Calu3 (cell line): ENCODE results near the gene TMCO6. TPM values are rescaled to one million over a fixed set of nuclear protein-coding genes. Genes with fewer than 3 reads are reported as not detected.
"Not testable (repeated sequence)": the region's sequence is repeated elsewhere in the genome, so short reads cannot be mapped to it uniquely, and the experiment has no call there.

Experiments used
- BruUV-seq: library from RNA; stranded (reverse); fragments of 400-500 nt; replicated peaks from 2 replicates; lab custom pipeline; 2021; lab: Mats Ljungman, UMichigan
- CTCF ChIA-PET: fragments of 300-600 bp; sonication (Branson Sonifier 250); formaldehyde crosslinking; loops from one replicate; lab custom pipeline; 2022; ENCODE audit warnings: antibody characterized with exemption; lab: Charles Lee
- DNase-seq: peaks from one replicate; pipeline ENCODE4 v3.0.0; 2022
- H3K27ac Mint-ChIP-seq: one replicate; pipeline ENCODE4 v1.8.0; 2022; ENCODE audit warnings: mixed read lengths; ENCODE audit not compliant: unreplicated experiment
- H3K27me3 Mint-ChIP-seq: one replicate; pipeline ENCODE4 v1.8.0; 2022; ENCODE audit warnings: mixed read lengths; ENCODE audit not compliant: unreplicated experiment
- H3K36me3 Mint-ChIP-seq: one replicate; pipeline ENCODE4 v1.8.0; 2022; ENCODE audit warnings: mild to moderate bottlenecking, moderate library complexity, mixed read lengths; ENCODE audit not compliant: insufficient read depth, unreplicated experiment
- H3K4me1 Mint-ChIP-seq: one replicate; pipeline ENCODE4 v1.8.0; 2022; ENCODE audit warnings: mild to moderate bottlenecking, low read depth, mixed read lengths; ENCODE audit not compliant: unreplicated experiment
- H3K4me3 Mint-ChIP-seq: one replicate; pipeline ENCODE4 v1.8.0; 2022; ENCODE audit warnings: mild to moderate bottlenecking, low read depth, moderate library complexity, mixed read lengths; ENCODE audit not compliant: unreplicated experiment
- H3K9me3 Mint-ChIP-seq: one replicate; pipeline ENCODE4 v1.8.0; 2022; ENCODE audit warnings: low read depth, mixed read lengths; ENCODE audit not compliant: unreplicated experiment
- CTCF ChIP-seq: fragments of 200-600 bp; IDR thresholded peaks from one replicate; pipeline ENCODE4 v1.8.0; 2022; ENCODE audit warnings: antibody characterized with exemption; ENCODE audit not compliant: unreplicated experiment
- intact Hi-C: fragments of 100-400 bp; cut with micrococcal nuclease; formaldehyde crosslinking; loops from one replicate; pipeline ENCODE4 v1.10.0; 2022; ENCODE audit not compliant: unreplicated experiment
- total RNA-seq: library from RNA; stranded (reverse); gene quantifications from 2 replicates; pipeline ENCODE4 v1.2.3, GENCODE V29; 2022

The TMCO6 gene
- total RNA-seq, 1 experiment from 2014 or later: 30.9 TPM

DNA sequence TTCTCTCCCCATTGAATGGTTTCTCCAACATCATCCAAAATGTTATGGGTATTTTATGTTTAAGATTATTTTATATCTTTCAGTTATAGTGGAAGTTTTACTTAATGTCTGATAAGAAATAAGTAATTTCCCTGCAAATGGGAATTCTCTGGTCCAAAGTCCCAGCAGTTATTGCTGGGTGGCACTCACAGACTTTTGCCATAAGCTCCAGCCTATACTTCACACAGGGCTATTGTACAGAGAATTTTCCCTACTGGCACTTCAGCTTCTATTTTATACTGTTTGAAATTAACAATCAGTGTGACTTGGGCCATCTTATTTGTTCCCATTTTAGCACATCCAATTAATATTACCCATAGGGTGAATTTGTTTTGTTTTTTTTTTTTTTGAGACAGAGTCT, 39.2 kb upstream of the TMCO6 start:
- Mint-ChIP-seq H3K4me3 (no peak overlapping the region), H3K36me3 (no peaks in the 10 kb centered on the region), H3K27me3 (no peaks in the 10 kb centered on the region), H3K4me1 (peaks cover 12% of the 10 kb centered on the region), H3K27ac (no peak overlapping the region), H3K9me3 (no peaks in the 10 kb centered on the region)
- TF ChIP-seq CTCF: no peak
- no peak for DNase-seq
- intact Hi-C loops: no loop called here
- CTCF ChIA-PET: interaction anchor here (0.7 kb wide), 1 partner anchor 47 kb away, joined by 3 read pairs; the partner anchor contains the start of genes IK and NDUFA2
- BruUV-seq: no TSS peak

- CTCF ChIA-PET: interaction anchor here (0.6 kb wide), 1 partner anchor 27 kb away, joined by 4 read pairs; no protein-coding TSS in a partner anchor
These were observed 37.1 kb upstream of the TMCO6 start for GRCh38 chr5:140602147-140602546.

GRCh38 chr5:140603446-140603698, 35.9 kb upstream of the TMCO6 start:
- H3K4me3 Mint-ChIP-seq, H3K27me3 Mint-ChIP-seq, BruUV-seq, H3K4me1 Mint-ChIP-seq, H3K9me3 Mint-ChIP-seq, H3K27ac Mint-ChIP-seq, CTCF ChIA-PET, intact Hi-C loops, DNase-seq, H3K36me3 Mint-ChIP-seq: not testable (repeated sequence)

More at GRCh38 chr5:140602147-140602546, 37.1 kb upstream of the TMCO6 start:
- no peaks in the 10 kb centered on the region for H3K9me3 Mint-ChIP-seq
- intact Hi-C loops: no loop called here
- no peaks in the 10 kb centered on the region for H3K27me3 Mint-ChIP-seq
- no peak for TF ChIP-seq CTCF
- no peaks in the 10 kb centered on the region for H3K36me3 Mint-ChIP-seq
- no TSS peak for BruUV-seq
- H3K4me1 Mint-ChIP-seq: no peaks in the 10 kb centered on the region
- no peak for DNase-seq
- no peak overlapping the region for H3K27ac Mint-ChIP-seq
- no peak overlapping the region for H3K4me3 Mint-ChIP-seq

DNA sequence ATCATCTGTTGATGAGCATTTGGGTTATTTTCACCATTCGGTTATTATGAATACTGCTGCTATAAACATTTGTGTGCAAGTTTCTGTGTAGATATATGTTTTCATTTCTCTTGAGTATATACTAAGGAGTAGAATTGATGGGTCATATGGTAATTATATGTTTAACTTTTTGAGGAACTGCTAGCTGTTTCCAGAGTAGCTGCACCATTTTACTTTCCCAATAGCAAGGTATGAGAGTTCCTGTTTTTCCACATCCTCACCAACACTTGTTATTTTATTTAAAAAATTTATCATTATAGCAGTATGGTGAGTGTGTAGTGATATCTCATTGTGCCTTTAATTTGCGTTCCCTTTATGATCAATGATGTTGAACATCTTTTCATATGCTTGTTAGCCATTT, 35.5 kb upstream of the TMCO6 start:
- CTCF ChIA-PET: no interaction called here
- Mint-ChIP-seq H3K27ac (no peak overlapping the region), H3K4me1 (peaks cover under 1% of the 10 kb centered on the region), H3K36me3 (no peaks in the 10 kb centered on the region), H3K9me3 (no peaks in the 10 kb centered on the region), H3K27me3 (no peaks in the 10 kb centered on the region), H3K4me3 (no peak overlapping the region)
- no peak for TF ChIP-seq CTCF
- no peak for DNase-seq
- no TSS peak for BruUV-seq
- intact Hi-C loops: no loop called here

- Mint-ChIP-seq H3K4me3 (no peak overlapping the region), H3K4me1 (peaks cover 22% of the 10 kb centered on the region), H3K27ac (no peak overlapping the region), H3K36me3 (no peaks in the 10 kb centered on the region), H3K27me3 (no peaks in the 10 kb centered on the region), H3K9me3 (no peaks in the 10 kb centered on the region)
- CTCF ChIA-PET: no interaction called here
- intact Hi-C loops: no loop called here
- no TSS peak for BruUV-seq
- DNase-seq: no peak
- no peak for TF ChIP-seq CTCF
These were observed 33.4 kb upstream of the TMCO6 start for GRCh38 chr5:140605879-140606278.
